Central memory CD4-positive, alpha-beta T cell (primary cell): ENCODE measurements around the gene TATDN2.
"Not testable (repeated sequence)": the region's sequence is repeated elsewhere in the genome, so short reads cannot be mapped to it uniquely, and the experiment has no call there.

Source experiments
- DNase-seq: peaks from one replicate; pipeline ENCODE4 v3.0.0; 2022

Gene TATDN2

GRCh38 chr3:10235551-10235950, 12.7 kb upstream of the TATDN2 start:
- DNase-seq = no peak

GRCh38 chr3:10238345-10239183, 9.7 kb upstream of the TATDN2 start:
- peak; percentile 39 for DNase-seq

DNA sequence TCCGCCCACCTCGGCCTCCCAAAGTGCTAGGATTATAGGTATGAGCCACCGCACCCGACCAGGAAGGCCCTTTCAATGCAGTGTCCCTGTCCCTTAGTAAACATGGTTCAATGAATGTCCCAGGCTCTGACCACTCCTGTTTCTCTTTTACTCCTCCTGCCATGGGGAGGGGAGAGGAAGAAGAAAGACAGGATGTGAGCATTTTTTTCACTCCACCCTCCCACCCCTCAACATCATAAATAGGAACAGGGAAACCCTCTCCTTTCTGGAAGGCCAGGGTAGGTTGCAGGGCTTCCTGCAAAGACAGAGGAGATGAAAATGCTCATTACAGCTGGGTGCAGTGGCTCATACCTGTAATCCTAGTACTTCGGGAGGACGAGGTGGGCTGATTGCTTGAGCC, 7.5 kb upstream of the TATDN2 start:
- DNase-seq = no peak

- DNase-seq = peak; percentile 85
Observed at GRCh38 chr3:10242182-10243065, 5.8 kb upstream of the TATDN2 start.

- DNase-seq = no peak
Observed at GRCh38 chr3:10244009-10244408, 4.2 kb upstream of the TATDN2 start.

DNA sequence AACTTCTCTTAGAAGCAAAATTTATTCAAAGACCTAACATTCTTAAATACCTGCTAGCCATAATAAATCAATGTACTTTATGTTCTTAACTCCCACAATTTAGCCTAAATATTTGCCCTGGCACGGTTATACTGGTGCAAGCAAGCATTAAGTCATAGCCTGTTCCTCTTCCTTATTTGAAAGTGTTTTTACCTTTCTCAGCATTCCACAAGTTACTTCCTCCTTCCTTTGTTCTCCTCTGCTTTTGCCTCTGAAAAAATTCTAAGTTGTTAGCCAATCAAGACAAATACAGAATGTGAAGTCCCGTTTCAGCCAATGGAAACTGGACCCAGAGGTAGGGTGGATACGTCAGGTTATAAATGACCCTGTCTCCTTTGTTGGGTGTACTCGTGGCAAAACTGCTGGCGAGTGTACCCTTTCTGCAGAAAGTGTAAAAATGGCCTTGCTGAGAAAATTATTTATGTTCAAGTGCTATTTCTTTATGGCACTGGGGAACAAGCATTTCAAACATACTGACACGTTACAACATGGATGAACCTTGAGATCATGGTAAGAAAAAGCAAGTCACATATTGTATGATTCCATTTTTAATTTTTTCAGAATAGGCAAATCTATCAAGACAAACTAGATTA, 3.1 kb upstream of the TATDN2 start:
- no peak for DNase-seq

DNA sequence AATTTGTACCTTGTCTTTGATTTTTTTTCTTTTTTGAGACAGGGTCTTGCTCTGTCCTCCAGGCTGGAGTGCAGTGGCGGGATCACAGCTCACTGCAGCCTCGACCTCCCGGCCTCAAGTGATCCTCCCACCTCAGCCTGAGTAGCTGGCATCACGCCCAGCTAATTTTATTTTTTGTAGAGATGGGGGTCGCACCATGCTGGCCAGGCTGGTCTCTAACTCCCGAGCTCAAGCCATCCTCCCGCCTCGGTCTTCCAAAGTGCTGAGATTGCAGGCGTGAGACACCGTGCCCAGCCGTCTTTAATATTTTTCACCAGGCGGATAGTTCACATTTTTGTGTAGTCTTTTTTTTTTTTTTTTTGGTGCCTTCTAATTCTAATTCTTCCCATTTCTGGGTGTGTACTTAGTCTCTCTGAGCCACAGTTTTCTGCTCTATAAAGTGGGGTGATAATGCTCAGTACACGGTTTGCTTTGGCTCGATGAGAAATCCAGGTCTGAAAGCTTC, 528 bp upstream of the TATDN2 start:
- DNase-seq = no peak

DNA sequence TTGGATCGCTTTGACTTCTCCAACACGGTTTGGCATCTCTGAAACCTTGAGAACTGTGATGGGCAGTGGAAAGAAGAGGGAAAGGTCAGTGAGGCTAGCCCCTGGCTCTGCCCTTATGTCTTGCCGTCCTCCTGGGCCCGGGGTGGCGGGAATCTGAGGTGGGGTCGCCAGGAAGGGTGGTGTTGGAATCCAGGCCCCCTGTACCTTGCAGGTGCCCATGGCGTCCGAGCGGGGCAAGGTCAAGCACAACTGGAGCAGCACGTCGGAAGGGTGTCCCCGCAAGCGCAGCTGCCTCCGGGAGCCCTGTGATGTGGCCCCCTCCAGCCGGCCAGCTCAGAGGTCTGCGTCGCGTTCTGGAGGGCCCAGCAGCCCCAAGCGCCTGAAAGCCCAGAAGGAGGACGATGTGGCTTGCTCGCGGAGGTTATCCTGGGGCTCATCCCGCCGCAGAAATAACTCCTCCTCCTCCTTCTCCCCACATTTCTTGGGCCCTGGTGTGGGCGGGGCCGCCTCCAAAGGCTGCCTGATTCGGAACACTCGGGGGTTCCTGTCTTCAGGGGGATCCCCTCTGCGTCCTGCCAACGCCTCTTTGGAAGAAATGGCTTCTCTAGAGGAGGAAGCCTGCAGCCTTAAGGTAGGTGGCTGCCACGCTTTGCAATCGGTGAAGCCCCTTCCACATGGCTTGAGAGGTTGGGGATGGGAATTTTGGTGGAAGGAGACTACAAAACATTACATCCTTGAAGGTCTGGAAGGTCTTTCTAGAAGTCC, 907 bp downstream of the TATDN2 start:
- DNase-seq = peak; percentile 34

- DNase-seq = no peak
Observed at GRCh38 chr3:10249833-10250232, 1.6 kb downstream of the TATDN2 start.

DNA sequence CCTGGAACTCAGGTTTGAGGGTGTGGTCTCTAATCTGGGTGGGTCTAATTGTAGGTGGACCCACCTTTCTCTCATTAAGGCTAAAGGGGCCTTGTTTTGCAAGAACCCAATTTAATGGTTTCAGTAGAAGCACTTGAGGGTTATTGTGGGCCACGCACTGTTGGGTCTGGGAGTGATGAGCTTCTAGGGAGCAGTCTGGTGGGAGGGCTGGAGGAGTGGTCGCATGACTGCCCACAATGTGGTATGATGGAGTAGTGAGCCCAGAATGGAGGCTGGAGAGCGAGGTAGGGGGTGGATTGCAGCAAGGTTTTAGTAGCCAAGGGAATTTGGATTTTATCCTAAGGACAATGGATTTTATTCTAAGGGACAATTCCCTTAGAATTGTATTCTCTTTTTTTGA, 2.7 kb downstream of the TATDN2 start:
- no peak for DNase-seq

GRCh38 chr3:10253731-10254130, 5.5 kb downstream of the TATDN2 start:
- DNase-seq = no peak

DNA sequence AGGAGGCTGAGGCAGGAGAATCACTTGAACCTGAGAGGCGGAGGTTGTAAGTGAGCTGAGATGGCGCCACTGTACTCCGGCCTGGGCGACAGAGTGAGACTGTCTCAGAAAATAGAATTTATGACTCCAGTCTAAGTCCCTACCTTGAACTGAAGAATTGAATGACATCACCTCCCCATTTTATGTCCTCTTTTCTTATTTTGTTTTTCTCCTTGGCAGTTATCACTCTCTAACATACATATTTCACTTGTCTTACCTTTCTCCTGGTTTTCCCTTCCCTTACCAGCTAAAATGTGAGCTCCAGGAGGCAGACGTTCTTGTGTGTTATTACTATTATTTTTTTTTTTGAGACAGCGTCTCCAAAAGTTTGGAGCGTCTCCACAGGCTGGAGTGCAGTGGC, 7.6 kb downstream of the TATDN2 start:
- no peak for DNase-seq

GRCh38 chr3:10259036-10259435, 10.8 kb downstream of the TATDN2 start:
- DNase-seq = no peak

- no peak for DNase-seq
Observed at GRCh38 chr3:10259798-10260197, 11.5 kb downstream of the TATDN2 start.

- no peak for DNase-seq
Observed at GRCh38 chr3:10260211-10260701, 12.0 kb downstream of the TATDN2 start.

DNA sequence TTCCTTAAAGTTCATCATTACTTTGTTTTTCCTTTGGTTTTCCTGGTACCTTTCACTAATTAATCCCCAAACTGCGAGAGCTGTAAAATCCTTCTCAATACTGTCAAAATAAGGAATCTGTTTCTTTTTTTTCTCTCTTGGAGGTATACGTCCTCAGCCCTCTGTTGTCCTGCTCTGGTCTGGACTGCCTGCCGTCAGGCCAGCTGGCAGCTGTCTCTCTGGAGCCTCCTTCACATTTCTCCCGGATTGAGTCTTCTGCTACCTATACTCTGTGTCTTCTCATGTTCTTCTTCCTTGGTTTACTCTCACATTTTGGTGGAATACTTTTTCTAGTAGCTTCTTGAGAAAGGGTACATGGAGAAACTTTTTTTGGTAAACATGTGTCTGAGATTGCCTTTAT, 13.8 kb downstream of the TATDN2 start:
- DNase-seq = no peak

DNA sequence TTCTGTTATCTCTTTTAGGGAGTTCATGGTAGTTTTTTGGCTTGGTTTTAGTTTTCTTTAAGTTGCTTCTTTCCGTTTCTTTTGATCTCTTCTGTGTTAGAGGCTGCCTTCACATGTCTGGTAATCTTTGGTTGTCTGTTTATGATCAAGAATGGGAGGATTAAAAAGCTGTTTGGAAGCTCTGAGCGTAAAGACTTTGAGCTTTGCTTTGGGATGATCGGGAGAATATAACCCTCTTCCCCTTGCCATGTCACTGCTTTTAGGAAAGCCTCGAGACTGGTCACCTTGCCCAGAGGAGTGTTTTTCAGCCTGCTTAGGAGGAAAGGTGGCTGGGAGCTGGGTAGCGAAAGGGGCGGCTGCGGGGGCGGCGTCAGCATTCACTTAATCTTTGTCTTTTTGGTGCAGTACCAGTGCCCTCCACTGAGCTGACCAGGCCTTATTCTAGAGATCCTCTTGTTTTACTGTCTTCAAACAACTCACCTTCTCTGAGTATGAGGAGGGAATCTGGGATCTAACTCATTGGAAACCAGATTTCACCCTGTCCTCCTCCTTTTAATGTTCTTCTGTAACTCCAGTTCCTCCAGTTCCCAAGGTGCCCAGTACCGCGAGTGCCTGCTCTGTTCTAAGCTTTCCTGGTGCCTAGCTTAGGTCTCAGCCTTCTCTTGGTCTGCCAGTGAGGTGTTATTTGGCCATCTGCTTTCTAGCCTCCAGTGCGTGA, 15.5 kb downstream of the TATDN2 start:
- DNase-seq = peak; percentile 62

DNA sequence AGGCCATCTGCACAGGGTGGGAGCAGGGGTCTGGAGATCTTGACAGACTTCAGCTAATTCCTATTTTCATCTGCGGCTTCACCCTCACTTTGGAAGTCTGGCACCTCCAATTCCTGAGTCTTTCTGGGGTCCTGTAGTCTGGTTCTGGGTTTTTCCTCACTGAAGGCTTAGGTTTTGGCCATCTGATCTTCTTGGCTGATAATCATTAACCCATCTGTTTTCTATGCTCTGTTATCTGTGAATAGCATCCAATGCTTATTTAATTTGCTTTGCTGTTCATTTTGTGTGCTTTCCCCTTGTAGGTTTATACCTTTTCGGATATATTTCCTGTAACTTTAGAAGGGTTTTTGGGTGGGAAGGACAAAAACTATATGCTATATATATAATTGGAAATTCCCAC, 17.6 kb downstream of the TATDN2 start:
- no peak for DNase-seq

DNA sequence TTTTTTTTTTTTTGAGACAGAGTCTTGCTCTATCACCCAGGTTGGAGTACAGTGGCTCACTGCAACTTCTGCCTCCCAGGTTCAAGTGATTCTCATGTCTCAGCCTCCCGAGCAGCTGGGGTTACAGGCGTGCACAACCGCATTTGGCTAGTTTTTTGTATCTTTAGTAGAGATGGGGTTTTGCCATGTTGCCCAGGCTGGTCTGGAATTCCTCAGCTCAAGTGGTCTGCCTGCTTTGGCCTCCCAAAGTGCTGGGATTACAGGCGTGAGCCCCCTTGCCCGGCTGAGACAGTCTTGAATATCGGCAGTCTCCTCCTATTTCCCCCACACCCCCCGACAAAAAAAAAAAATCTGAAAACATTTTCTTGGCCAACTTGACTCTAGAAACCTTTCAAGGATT, 18.7 kb downstream of the TATDN2 start:
- DNase-seq = not testable (repeated sequence)

- no peak for DNase-seq
Observed at GRCh38 chr3:10268116-10268515, 19.9 kb downstream of the TATDN2 start.

GRCh38 chr3:10268930-10269329, 20.7 kb downstream of the TATDN2 start:
- no peak for DNase-seq

DNA sequence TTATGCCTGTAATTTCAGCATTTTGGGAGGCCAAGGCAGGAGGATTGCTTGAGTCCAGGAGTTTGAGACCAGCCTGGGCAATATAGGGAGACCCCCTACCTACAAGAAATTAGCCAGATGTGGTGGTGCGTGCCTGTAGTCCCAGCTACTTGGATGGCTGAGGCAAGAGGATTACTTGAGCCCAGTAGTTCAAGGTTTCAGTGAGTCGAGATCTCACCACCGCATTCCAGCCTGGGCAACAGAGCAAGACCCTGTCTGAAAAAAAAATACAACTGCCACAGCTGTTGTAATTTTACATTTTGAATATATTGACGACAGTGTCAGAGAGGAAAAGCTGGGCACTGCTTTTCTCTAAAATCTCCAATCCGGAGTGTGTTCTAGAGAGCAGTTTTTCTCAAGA, 21.2 kb downstream of the TATDN2 start:
- DNase-seq = no peak
